ENCODE measurements around the gene NABP1. TPM values are rescaled to one million over a fixed set of nuclear protein-coding genes. Genes with fewer than 3 reads are reported as not detected.

Gene NABP1
- total RNA-seq, 1 experiment from 2014 or later, result 5.8 TPM

- no peak for TF ChIP-seq RELA (CRISPR knock-in tag; IDR thresholded peaks at IDR 0.05; ENCODE audit: borderline replicate concordance)
- TF ChIP-seq CDX4 (CRISPR knock-in tag; IDR thresholded peaks at IDR 0.05; ENCODE audit: borderline replicate concordance), result no peak
Observed at GRCh38 chr2:191693166-191693565, 15.2 kb downstream of the NABP1 start (continued).

GRCh38 chr2:191693778-191694177 lies 15.8 kb downstream of the NABP1 start:
- Mint-ChIP-seq H3K4me3 (no peak overlapping the region), H3K27ac (no peak overlapping the region), H3K27me3 (ENCODE audit: low read depth) (no peaks in the 10 kb centered on the region), H3K4me1 (peaks cover 23% of the 10 kb centered on the region), H3K9me3 (peaks cover 7% of the 10 kb centered on the region), H3K36me3 (peaks cover 3% of the 10 kb centered on the region; the same call in 1 of the 2 replicates)
- ChIA-PET CTCF (no interaction called here), POLR2A (no interaction called here)
- TF ChIP-seq TCF7 (CRISPR knock-in tag; IDR thresholded peaks at IDR 0.05; ENCODE audit: low read depth), result no peak
- TF ChIP-seq SP1 (CRISPR knock-in tag; conservative IDR thresholded peaks at IDR 0.05), result no peak
- no peak for TF ChIP-seq RORB (CRISPR knock-in tag; IDR thresholded peaks at IDR 0.05)
- TF ChIP-seq E2F5 (CRISPR knock-in tag; IDR thresholded peaks at IDR 0.05), result no peak
- TF ChIP-seq ZNF671 (CRISPR knock-in tag; IDR thresholded peaks at IDR 0.05), result no peak
- TF ChIP-seq ZNF138 (CRISPR knock-in tag; conservative IDR thresholded peaks at IDR 0.05), result no peak
- no peak for TF ChIP-seq FOXJ3 (CRISPR knock-in tag; IDR thresholded peaks at IDR 0.05; ENCODE audit: borderline replicate concordance)
- DNase-seq (ENCODE audit: low spot score) (no peak), ATAC-seq (no peak)

GRCh38 chr2:191696001-191696400 lies 18.1 kb downstream of the NABP1 start:
- no peaks in the 10 kb centered on the region for H3K27me3 Mint-ChIP-seq (ENCODE audit: low read depth)
- H3K27ac Mint-ChIP-seq, result no peak overlapping the region
- ChIA-PET POLR2A (interaction anchor here (0.6 kb wide), 1 partner anchor 181 kb away, joined by 3 read pairs; no protein-coding TSS in a partner anchor), CTCF (interaction anchor here (0.6 kb wide), 1 partner anchor 218 kb away, joined by 3 read pairs; no protein-coding TSS in a partner anchor)
- no peak overlapping the region for H3K4me3 Mint-ChIP-seq
- no peak for TF ChIP-seq ZNF532 (CRISPR knock-in tag; IDR thresholded peaks at IDR 0.05; ENCODE audit: borderline replicate concordance)
- no peak for TF ChIP-seq NFATC4 (CRISPR knock-in tag; IDR thresholded peaks at IDR 0.05)
- no peak for TF ChIP-seq GTF2I (CRISPR knock-in tag; conservative IDR thresholded peaks at IDR 0.05)
- TF ChIP-seq SP1 (CRISPR knock-in tag; conservative IDR thresholded peaks at IDR 0.05), result no peak
- no peak for TF ChIP-seq ATF3 (CRISPR knock-in tag; conservative IDR thresholded peaks at IDR 0.05)
- TF ChIP-seq MAX (CRISPR knock-in tag; IDR thresholded peaks at IDR 0.05), result no peak
- no peak for TF ChIP-seq OVOL2 (CRISPR knock-in tag; IDR thresholded peaks at IDR 0.05; ENCODE audit: borderline replicate concordance)
- no peak for TF ChIP-seq ATF2 (CRISPR knock-in tag; IDR thresholded peaks at IDR 0.05; ENCODE audit: borderline replicate concordance, low read depth)
- no peak for TF ChIP-seq FOXP4 (CRISPR knock-in tag; IDR thresholded peaks at IDR 0.05)
- TF ChIP-seq ETV6 (CRISPR knock-in tag; IDR thresholded peaks at IDR 0.05), result no peak
- no peak for TF ChIP-seq SMAD3 (CRISPR knock-in tag; IDR thresholded peaks at IDR 0.05; ENCODE audit: borderline replicate concordance)
- ATAC-seq (no peak; the same call in 1 of the 2 replicates), DNase-seq (ENCODE audit: low spot score) (no peak)
- peaks cover 3% of the 10 kb centered on the region; the same call in 1 of the 2 replicates for H3K36me3 Mint-ChIP-seq
- peaks cover 8% of the 10 kb centered on the region for H3K4me1 Mint-ChIP-seq
- peaks cover 13% of the 10 kb centered on the region for H3K9me3 Mint-ChIP-seq

All from WTC11 (cell line).